HG03108 (cell line): Measurements from ENCODE around the gene A2ML1.
"Not testable (repeated sequence)": the region's sequence is repeated elsewhere in the genome, so short reads cannot be mapped to it uniquely, and the experiment has no call there.

Source experiments
- ATAC-seq: cut with Tn5 transposase; IDR thresholded peaks from one replicate; pipeline ENCODE4 v1.9.1; 2021; ENCODE audit warnings: moderate library complexity; ENCODE audit not compliant: unreplicated experiment

The A2ML1 gene

DNA sequence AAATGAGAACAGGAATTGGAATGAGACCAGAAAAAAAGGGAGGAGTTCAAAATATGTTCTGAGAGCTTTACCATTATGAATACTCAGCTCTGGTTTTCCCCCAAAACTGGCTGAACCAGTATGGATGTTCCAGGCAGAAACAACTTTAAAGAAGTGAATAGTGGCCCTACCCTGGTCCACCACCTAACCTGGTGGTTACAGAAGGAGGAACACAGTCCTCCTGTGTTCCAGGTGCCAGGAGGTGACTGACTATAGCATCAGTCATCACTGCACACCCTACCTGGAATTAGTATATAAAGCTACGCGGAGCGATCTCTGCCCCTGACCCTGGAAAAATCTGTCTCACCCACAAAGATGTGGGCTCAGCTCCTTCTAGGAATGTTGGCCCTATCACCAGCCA, at the start of gene A2ML1:
Gene A2ML1 (plus strand): TSS at position 324 of the 400 bp plus-strand sequence. CDS start 31 bp downstream, at position 355.
- no peak for ATAC-seq

DNA sequence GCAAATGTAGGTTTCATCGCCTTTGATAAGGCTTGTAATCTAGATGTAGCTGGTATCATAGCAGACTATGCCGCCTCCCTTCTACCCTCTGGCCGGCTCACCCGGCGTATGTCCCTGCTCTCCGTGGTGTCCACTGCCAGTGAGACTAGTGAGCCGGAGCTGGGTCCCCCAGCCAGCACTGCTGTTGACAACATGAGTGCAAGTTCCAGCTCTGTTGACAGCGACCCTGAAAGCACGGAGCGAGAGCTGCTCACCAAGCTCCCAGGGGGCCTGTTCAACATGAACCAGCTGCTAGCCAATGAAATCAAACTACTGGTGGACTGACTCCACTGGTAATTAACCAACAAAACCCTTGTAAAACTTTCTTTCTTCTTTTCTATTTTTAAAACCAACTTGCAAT, 49.0 kb upstream of the A2ML1 start:
- ATAC-seq = no peak

DNA sequence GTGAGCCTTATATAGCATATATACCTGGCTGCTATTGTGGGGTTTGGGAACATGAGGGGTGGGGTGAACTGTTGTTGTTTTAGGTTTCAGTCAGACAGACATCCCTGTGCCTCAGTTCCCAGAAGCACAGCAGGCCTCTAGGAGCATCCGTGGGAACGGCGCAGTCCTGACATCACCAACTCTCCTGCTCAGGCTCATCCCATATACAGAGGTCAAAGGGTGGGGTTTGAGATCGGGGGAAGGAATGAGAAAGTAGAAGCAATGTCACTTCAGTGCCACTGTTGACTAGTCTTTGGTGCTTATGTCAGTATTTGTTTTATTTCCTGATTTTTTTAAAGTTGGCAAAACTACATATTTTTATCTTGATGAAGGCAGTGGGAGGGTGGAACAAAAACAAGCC, 43.1 kb upstream of the A2ML1 start:
- ATAC-seq = no peak

DNA sequence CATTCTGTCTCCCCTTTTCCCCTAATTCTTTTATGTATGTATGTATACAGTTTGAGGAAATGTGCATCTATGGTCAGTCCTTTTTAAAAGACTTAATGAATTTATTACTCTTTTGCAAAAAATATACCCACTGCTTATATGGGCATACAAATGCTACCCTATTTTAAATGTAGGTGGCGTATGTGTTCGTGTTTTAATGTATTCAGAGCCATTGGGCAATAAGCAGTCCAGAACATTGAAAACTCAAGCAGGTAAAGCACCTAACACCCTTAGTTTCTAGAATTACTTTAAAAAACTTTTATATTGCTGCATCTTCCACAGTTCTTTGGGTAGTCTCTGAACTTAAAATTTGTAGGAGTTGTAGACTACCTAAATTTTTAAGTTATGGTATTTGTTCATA, 42.6 kb upstream of the A2ML1 start:
- no peak for ATAC-seq

DNA sequence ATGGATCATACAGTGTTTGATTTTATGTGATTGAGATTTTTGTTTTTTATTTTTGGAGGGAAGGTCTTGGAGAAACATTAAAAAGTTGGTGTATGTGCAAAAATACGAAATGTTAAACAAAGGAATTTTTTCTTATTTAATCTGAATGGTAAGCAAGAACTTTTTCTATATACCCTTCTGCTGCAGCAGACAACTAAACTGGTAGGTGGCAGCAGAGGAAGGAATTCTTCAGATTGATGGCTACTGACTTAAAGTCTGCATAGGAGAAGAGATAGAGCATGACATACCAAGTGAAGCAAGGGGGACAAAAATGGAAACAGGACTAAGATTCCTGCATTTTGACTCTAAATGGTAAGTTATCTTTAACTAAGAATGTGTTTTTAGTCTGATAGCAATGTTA, 42.0 kb upstream of the A2ML1 start:
- no peak for ATAC-seq

DNA sequence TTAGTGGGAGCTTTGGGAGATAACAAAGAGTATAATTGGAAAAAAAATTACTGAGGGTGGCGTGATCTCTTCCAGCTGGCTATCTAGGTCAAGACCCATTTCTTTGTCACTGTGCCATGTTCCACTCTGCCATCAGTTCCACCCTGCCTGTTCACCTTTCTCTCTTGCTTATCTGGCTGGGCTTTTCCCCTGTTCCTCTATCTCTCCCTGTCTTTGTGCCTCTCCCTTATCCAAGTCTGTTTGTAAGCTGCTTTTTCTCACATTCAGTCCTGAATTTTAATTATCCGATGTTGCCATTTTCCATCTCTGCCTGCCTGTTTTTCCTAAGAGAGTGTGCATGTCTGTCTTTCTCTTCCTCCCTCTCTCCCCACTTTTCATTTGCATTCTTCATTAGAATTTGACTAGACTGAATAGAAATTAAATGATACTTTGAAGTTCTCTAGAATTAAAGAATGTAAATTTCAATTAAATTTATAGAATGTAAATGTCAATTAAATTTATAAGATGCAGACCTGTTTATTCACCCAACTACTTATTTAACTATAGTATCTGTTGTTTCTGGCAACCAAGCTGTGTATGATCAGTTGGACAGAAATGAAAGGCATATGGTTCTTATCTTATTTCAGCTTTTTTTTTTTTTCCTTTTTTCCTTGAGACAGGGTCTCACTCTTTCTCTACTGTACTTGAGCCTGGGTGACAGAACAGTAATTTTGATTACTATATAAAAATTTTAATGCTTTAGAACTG, 40.9 kb upstream of the A2ML1 start:
- no peak for ATAC-seq

GRCh38 chr12:8784290-8784888, 38.0 kb upstream of the A2ML1 start:
- ATAC-seq = no peak

GRCh38 chr12:8785499-8785898, 36.9 kb upstream of the A2ML1 start:
- no peak for ATAC-seq

DNA sequence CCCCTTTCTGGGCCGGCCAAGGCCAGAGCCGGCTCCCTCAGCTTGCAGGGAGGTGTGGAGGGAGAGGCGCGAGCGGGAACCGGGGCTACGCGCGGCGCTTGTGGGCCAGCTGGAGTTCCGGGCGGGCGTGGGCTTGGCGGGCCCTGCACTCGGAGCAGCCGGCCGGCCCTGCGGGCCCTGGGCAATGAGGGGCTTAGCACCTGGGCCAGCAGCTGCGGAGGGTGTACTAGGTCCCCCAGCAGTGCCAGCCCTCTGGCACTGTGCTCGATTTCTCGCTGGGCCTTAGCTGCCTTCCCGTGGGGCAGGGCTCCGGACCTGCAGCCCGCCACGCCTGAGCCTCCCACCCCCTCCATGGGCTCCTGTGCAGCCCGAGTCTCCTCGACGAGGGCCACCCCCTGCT, 35.2 kb upstream of the A2ML1 start:
- not testable (repeated sequence) for ATAC-seq

GRCh38 chr12:8788706-8789105, 33.7 kb upstream of the A2ML1 start:
- ATAC-seq = not testable (repeated sequence)

GRCh38 chr12:8789341-8790013, 32.9 kb upstream of the A2ML1 start:
- ATAC-seq = not testable (repeated sequence)

DNA sequence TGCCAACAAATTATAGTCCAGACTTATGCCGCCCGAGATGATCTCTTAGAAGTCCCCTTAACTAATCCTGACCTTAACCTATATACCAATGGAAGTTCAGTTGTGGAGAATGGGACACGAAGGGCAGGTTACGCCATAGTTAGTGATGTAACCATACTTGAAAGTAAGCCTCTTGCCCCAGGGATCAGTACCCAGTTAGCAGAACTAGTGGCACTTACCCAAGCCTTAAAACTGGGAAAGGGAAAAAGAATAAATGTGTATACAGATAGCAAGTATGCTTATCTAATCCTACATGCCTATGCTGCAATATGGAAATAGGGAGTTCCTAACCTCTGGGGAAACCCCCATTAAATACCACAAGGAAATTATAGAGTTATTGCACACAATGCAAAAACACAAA, 29.2 kb upstream of the A2ML1 start:
- not testable (repeated sequence) for ATAC-seq

DNA sequence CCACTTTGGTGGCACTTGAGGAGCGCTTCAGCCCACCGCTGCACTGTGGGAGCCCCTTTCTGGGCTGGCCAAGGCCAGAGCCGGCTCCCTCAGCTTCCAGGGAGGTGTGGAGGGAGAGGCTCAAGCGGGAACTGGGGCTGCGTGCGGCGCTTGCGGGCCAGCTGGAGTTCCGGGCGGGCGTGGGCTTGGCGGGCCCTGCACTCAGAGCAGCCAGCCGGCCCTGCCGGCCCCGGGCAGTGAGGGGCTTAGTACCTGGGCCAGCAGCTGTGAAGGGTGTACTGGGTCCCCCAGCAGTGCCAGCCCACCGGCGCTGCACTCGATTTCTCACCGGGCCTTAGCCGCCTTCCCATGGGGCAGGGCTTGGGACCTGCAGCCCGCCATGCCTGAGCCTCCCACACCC, 27.8 kb upstream of the A2ML1 start:
- ATAC-seq = not testable (repeated sequence)

GRCh38 chr12:8796831-8797626, 25.4 kb upstream of the A2ML1 start:
- no peak for ATAC-seq

DNA sequence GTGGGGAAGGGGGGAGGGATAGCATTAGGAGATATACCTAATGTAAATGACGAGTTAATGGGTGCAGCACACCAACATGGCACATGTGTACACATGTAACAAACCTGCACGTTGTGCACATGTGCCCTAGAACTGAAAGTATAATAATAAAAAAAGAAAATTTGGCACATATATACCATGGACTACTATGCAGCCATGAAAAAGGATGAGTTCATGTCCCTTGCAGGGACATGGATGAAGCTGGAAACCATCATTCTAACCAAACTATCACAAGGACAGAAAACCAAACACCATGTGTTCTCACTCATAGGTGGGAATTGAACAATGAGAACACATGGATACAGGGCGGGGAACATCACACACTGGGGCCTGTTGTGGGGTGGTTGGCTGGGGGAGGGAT, 21.2 kb upstream of the A2ML1 start:
- ATAC-seq = not testable (repeated sequence)

- ATAC-seq = not testable (repeated sequence)
Observed at GRCh38 chr12:8804833-8805232, 17.6 kb upstream of the A2ML1 start.

- ATAC-seq = not testable (repeated sequence)
Observed at GRCh38 chr12:8805487-8805886, 16.9 kb upstream of the A2ML1 start.

DNA sequence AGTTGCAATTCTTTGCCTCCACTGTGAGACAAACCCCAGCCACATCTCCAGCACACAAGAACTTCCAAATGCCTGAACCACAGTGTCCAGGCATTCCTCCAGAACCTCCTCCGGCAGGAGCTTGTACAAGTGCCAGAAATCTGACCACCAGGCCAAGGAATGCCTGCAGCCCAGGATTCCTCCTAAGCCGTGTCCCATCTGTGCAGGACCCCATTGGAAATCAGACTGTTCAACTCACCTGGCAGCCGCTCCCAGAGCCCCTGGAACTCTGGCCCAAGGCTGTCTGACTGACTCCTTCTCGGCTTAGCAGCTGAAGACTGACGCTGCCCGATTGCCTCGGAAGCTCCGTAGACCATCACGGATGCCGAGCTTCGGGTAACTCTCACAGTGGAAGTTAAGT, 15.3 kb upstream of the A2ML1 start:
- not testable (repeated sequence) for ATAC-seq

- ATAC-seq = not testable (repeated sequence)
Observed at GRCh38 chr12:8810112-8810511, 12.3 kb upstream of the A2ML1 start.

DNA sequence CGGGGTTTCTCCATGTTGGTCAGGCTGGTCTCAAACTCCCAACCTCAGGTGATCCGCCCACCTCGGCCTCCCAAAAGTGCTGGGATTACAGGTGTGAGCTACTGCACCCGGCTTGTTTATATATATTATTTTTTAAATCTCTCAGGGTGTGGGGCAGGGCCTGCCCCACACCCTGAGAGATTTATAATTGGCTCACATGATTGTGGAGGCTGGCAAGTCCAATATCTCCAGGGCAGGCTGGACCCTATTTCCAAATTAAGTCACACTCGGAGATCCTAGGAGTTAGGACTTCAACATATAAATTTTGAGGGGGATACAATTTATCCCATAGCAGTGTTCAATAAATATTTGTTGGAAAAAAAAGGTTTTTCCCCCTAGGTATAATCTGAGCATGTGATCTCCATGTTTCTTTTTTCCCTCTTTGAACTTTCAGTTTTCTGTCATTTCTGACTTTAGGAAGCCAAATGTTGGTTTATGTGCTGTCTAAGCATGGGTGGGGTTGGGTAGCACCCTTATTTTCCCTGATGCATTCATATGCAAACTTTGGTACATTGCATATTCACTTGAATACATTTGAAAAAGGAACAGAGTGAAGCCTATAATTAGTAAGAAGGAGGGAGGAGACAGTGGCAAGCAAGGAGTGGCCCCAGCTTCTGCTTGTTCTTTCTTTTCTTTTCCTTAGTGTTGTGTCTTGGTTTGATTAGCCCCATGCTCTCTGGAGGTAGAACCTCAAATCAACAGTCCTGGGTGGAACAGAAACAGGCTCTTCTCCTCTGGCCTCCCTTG, 8.7 kb upstream of the A2ML1 start:
- no peak for ATAC-seq
